HG03159 (cell line): Measurements from ENCODE around the gene TRAPPC2L.

Experiments used
- ATAC-seq: cut with Tn5 transposase; IDR thresholded peaks from one replicate; pipeline ENCODE4 v1.9.1; 2021; ENCODE audit warnings: mild to moderate bottlenecking, moderate library complexity; ENCODE audit not compliant: unreplicated experiment

Gene TRAPPC2L

GRCh38 chr16:88876942-88877526 is 20.1 kb downstream of the TRAPPC2L start:
- no peak for ATAC-seq

- no peak for ATAC-seq
These were observed 20.8 kb downstream of the TRAPPC2L start for GRCh38 chr16:88877564-88878289.

- no peak for ATAC-seq
These were observed 21.4 kb downstream of the TRAPPC2L start for GRCh38 chr16:88878356-88878755.

GRCh38 chr16:88878967-88879787 is 22.2 kb downstream of the TRAPPC2L start:
- ATAC-seq = no peak

- no peak for ATAC-seq
These were observed 22.8 kb downstream of the TRAPPC2L start for GRCh38 chr16:88879788-88880055.

GRCh38 chr16:88880226-88881006 is 23.5 kb downstream of the TRAPPC2L start:
- no peak for ATAC-seq

GRCh38 chr16:88881007-88881615 is 24.2 kb downstream of the TRAPPC2L start:
- ATAC-seq = no peak

GRCh38 chr16:88881675-88882357 is 24.9 kb downstream of the TRAPPC2L start:
- ATAC-seq = no peak

GRCh38 chr16:88882358-88883030 is 25.6 kb downstream of the TRAPPC2L start:
- no peak for ATAC-seq

- no peak for ATAC-seq
These were observed 26.4 kb downstream of the TRAPPC2L start for GRCh38 chr16:88883117-88883895.

GRCh38 chr16:88883946-88884345 is 27.0 kb downstream of the TRAPPC2L start:
- ATAC-seq = no peak

GRCh38 chr16:88884569-88885271 is 27.8 kb downstream of the TRAPPC2L start:
- ATAC-seq = no peak

- ATAC-seq = no peak
These were observed 28.9 kb downstream of the TRAPPC2L start for GRCh38 chr16:88885693-88886280.

- no peak for ATAC-seq
These were observed 29.5 kb downstream of the TRAPPC2L start for GRCh38 chr16:88886420-88886844.

GRCh38 chr16:88886845-88887521 is 30.1 kb downstream of the TRAPPC2L start:
- ATAC-seq = no peak

GRCh38 chr16:88888057-88888456 is 31.1 kb downstream of the TRAPPC2L start:
- no peak for ATAC-seq
